Thyroid gland (tissue), 4 donors: ENCODE data around the gene DRAXIN. TPM values are rescaled to one million over a fixed set of nuclear protein-coding genes. Genes with fewer than 3 reads are reported as not detected.

Experiments used
- DNase-seq, 2 donors: peaks; one replicate each; pipeline ENCODE4 v3.0.0-alpha.2; 2019
- H3K27ac ChIP-seq, 3 donors: fragments of 200-600 bp; sonication (generic); 1 replicate in 2 of 3; 2 replicates in 1 of 3; pipeline ENCODE4 v1.5.1; 2016 to 2019; ENCODE audit warnings: mild to moderate bottlenecking in 1 of 3, moderate library complexity in 1 of 3
- H3K27me3 ChIP-seq: fragments of 200-600 bp; sonication (generic); one replicate; pipeline ENCODE4 v1.5.1; 2019
- H3K36me3 ChIP-seq, 2 donors: fragments of 200-600 bp; sonication (generic); one replicate each; pipeline ENCODE4 v1.5.1; 2016 to 2019
- H3K4me1 ChIP-seq, 2 donors: fragments of 200-600 bp; sonication (generic); one replicate each; pipeline ENCODE4 v1.5.1; 2017 to 2019
- H3K4me3 ChIP-seq, 3 donors: fragments of 200-600 bp; sonication (generic); replicated peaks in 1 of 3; 1 replicate in 2 of 3; 2 replicates in 1 of 3; pipeline ENCODE4 v1.5.1; 2016; ENCODE audit warnings: mild to moderate bottlenecking in 1 of 3
- H3K9me3 ChIP-seq: fragments of 200-600 bp; sonication (generic); one replicate; pipeline ENCODE4 v1.5.1; 2017
- POLR2A ChIP-seq, 2 donors: fragments of 450-650 bp; IDR thresholded peaks; one replicate each; pipeline ENCODE4 v1.6.1; 2017; ENCODE audit warnings: antibody characterized with exemption in 2 of 2, mild to moderate bottlenecking in 2 of 2, moderate library complexity in 1 of 2
- WGBS, 2 donors: methylation state at CpG; one replicate each; pipeline ENCODE4 v1.1.5; 2017; 5-methylcytosine and 5-hydroxymethylcytosine counted together
- intact Hi-C: fragments of 100-400 bp; cut with DNase I; formaldehyde crosslinking; loops from one replicate; pipeline ENCODE4 v1.15.1; 2023
- total RNA-seq, 4 donors: library from RNA; depleted of rRNA; stranded (reverse); fragments of >200 nt; gene quantifications; one replicate each; pipeline ENCODE4 v1.2.3, GENCODE V29; 2016
- TF ChIP-seq, protein P1 (sequence below), 6 experiments: fragments of 200-600 bp in 3 of 6; fragments of 450-650 bp in 3 of 6; sonication (generic) in 3 of 6; IDR thresholded peaks; one replicate each; pipeline ENCODE4 v1.5.1; 2016 to 2019; ENCODE audit warnings: antibody characterized with exemption in 6 of 6, mild to moderate bottlenecking in 2 of 6, inconsistent platforms in 1 of 6, moderate library complexity in 1 of 6

The DRAXIN gene
- total RNA-seq, 4 donors from 2014 or later = not detected

DNA sequence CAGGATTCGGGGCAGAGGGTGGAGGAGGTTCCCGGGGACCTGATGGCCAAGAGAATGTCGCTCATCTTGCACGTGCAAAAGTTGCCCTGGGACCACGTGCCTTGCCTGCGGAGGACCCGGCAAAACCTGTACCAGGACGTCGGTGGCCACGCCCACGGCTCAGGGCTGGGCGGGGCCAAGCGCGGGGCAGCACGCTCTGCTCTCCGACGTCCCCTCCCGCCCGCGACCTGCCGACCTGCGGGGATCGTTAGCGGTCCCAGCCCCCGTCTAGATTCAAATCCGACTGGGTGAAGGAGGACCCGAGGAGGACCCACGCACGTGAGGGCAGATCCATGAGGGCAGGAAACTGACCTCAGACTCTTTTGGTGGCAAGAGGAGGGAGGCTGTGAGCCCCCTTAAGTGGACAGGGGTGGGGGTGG lies 70.5 kb downstream of the DRAXIN start, which contains the start of gene C1orf167:
Gene C1orf167, plus strand, starts transcription at position 206 of the 419 bp plus-strand sequence. CDS start 2,208 bp downstream, outside the sequence.
- Histone ChIP-seq H3K9me3 (no peaks in the 10 kb centered on the region), H3K4me1 (peaks cover 0 to 5% of the 10 kb centered on the region in 2 donors), H3K36me3 (no peaks in the 10 kb centered on the region), H3K27me3 (no peaks in the 10 kb centered on the region), H3K4me3 (no peak within 1 kb of the TSS), H3K27ac (no peak within 1 kb of the TSS)
- WGBS, 2 donors = 10 to 23% methylated on average over 3 to 7 of the region's 29 CpGs
- peak; percentile 12 to 18 for DNase-seq
- TF ChIP-seq POLR2A (IDR thresholded peaks at IDR 0.05) = no peak
- TF ChIP-seq, protein P1, sequence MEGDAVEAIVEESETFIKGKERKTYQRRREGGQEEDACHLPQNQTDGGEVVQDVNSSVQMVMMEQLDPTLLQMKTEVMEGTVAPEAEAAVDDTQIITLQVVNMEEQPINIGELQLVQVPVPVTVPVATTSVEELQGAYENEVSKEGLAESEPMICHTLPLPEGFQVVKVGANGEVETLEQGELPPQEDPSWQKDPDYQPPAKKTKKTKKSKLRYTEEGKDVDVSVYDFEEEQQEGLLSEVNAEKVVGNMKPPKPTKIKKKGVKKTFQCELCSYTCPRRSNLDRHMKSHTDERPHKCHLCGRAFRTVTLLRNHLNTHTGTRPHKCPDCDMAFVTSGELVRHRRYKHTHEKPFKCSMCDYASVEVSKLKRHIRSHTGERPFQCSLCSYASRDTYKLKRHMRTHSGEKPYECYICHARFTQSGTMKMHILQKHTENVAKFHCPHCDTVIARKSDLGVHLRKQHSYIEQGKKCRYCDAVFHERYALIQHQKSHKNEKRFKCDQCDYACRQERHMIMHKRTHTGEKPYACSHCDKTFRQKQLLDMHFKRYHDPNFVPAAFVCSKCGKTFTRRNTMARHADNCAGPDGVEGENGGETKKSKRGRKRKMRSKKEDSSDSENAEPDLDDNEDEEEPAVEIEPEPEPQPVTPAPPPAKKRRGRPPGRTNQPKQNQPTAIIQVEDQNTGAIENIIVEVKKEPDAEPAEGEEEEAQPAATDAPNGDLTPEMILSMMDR (IDR thresholded peaks at IDR 0.05) = no peak
- intact Hi-C loops = no loop called here

DNA sequence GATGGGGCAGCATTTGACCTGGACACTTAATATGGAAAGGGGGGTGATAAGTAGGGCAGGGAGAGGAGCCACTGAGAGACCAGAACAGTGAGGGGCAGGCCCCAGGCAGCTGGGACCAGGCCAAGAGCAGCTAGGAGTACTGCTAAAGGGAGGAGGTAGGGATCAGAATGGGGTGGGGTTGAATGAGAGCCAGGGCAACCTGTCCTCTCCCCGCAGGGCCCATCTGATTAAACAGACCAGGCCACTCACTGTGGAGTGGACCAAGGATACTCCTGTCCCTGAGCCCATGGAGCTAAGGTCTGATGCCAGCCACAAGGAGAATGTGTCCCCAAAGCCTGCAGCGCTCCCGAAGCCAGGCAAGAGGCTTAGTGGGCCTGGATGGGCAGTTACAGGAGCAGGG lies 72.6 kb downstream of the DRAXIN start:
- Histone ChIP-seq H3K4me1 (peaks cover 0 to 5% of the 10 kb centered on the region in 2 donors), H3K27me3 (no peaks in the 10 kb centered on the region), H3K27ac (no peak overlapping the region), H3K4me3 (no peak overlapping the region), H3K9me3 (no peaks in the 10 kb centered on the region), H3K36me3 (no peaks in the 10 kb centered on the region)
- 36 to 52% methylated on average over 1 to 3 of the region's 3 CpGs for WGBS, 2 donors
- DNase-seq = peak in 1 of 2 donors; percentile 19
- intact Hi-C loops = no loop called here
- no peak for TF ChIP-seq POLR2A (IDR thresholded peaks at IDR 0.05)
- TF ChIP-seq, protein P1 (IDR thresholded peaks at IDR 0.05) = no peak

DNA sequence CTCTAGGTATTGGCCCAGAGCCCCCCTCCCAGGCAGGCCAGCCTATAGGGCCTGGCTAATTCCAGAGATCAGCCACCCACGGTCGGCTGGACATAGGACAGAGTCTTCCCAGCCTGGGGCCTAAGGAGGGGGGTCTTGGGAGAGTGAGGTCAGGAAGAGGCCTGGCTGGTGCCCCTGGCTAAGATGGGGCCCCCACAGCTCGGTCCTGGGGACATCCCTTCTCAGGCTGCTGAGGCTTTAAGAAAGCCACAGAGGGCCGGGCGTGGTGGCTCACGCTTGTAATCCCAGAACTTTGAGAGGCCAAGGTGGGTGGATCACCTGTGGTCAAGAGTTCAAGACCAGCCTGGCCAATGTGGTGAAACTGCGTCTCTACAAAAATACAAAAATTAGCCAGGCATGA lies 73.0 kb downstream of the DRAXIN start:
- TF ChIP-seq, protein P1 (IDR thresholded peaks at IDR 0.05) = no peak
- TF ChIP-seq POLR2A (IDR thresholded peaks at IDR 0.05) = no peak
- Histone ChIP-seq H3K4me1 (peaks cover 0 to 5% of the 10 kb centered on the region in 2 donors), H3K27ac (no peak overlapping the region), H3K9me3 (no peaks in the 10 kb centered on the region), H3K36me3 (no peaks in the 10 kb centered on the region), H3K27me3 (no peaks in the 10 kb centered on the region), H3K4me3 (no peak overlapping the region)
- WGBS, 2 donors = 81 to 96% methylated on average over 4 to 5 of the region's 7 CpGs
- DNase-seq = no peak
- intact Hi-C loops = no loop called here

DNA sequence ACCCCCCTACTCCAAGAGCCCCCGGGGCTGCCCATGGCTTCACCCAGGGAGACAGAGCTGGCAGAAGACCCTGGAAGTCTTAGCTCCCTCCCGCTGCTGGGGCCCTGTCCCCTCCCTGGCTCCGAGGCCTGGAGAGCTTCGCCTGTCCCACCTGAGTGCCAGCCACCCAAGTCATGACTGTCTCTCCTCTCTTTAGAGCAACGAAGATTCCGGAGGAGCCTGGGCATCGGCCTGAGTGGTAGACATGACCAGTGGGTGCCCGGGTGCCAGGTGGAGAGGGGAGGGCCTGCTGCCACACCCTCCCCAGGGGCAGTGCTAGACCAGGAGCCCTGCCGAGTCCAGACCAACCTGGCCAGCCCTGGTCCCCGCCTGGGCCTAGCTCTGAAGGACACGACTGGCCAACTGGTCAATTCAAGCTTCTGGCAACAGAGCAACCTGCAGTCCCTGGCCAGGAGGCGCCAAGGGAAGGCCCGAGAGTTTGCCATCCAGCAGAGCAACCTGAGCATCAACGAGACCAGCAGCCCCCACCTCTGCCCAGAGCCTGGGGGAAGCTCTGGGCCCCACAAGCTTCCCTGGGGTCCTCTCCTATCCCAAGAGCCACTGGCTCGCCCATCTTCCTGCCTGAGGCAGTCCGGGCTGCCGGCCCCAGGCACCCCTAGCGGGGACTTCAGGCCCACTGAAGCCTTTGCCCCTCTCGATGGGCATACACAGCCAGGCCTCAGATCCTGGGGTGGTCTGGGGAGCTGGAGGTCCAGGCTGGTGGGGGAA lies 74.3 kb downstream of the DRAXIN start:
- WGBS, 2 donors = 77 to 87% methylated on average over 6 to 8 of the region's 19 CpGs
- no peaks in the 10 kb centered on the region for H3K27me3 ChIP-seq
- H3K4me1 ChIP-seq = peaks cover 0 to 5% of the 10 kb centered on the region in 2 donors
- no peak overlapping the region for H3K27ac ChIP-seq
- H3K4me3 ChIP-seq = no peak overlapping the region
- no peak for DNase-seq
- TF ChIP-seq, protein P1 (IDR thresholded peaks at IDR 0.05) = no peak
- no peak for TF ChIP-seq POLR2A (IDR thresholded peaks at IDR 0.05)
- intact Hi-C loops = no loop called here
- no peaks in the 10 kb centered on the region for H3K9me3 ChIP-seq
- H3K36me3 ChIP-seq = no peaks in the 10 kb centered on the region

DNA sequence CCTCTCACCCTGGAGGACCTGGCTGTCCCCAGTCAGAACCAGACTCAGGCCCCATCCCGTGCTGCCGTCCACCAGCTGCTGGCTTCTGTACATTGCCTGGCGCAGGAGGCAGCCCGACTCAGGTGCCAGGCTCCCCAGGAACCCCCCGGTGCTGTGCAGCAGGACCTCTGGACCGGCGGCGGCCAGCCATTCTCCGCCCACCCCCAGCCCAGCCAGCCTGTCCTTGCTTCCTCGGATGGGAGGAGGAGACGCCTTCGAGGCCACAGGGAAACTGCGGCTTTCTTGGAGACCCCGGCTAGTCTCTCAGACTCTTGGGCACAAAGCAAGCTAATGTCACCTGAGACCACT lies 74.9 kb downstream of the DRAXIN start:
- TF ChIP-seq, protein P1 (IDR thresholded peaks at IDR 0.05) = no peak
- Histone ChIP-seq H3K27ac (no peak overlapping the region), H3K4me1 (peaks cover 0 to 5% of the 10 kb centered on the region in 2 donors), H3K36me3 (no peaks in the 10 kb centered on the region), H3K4me3 (no peak overlapping the region), H3K9me3 (no peaks in the 10 kb centered on the region), H3K27me3 (no peaks in the 10 kb centered on the region)
- intact Hi-C loops = no loop called here
- no peak for DNase-seq
- 70 to 79% methylated on average over 2 to 4 of the region's 14 CpGs for WGBS, 2 donors
